DND-41 (cell line): ENCODE data around the gene ADRA1B.
A peak's percentile ranks its signal among the peaks of the same experiment; 100 is the strongest.

Experiments
- ATAC-seq: fragments of 200-7000 bp; cut with Tn5 transposase; 3 replicates; pipeline ENCODE4 v1.9.1; 2021; ENCODE audit warnings: low read depth; ENCODE audit not compliant: insufficient read depth
- DNase-seq: peaks from one replicate; pipeline ENCODE4 v3.0.0-alpha.2; 2020
- H2AFZ ChIP-seq: 2 replicates; pipeline ENCODE4 v1.6.0; 2012; ENCODE audit warnings: low read depth, low read length
- H3K27ac ChIP-seq: 2 replicates; pipeline ENCODE4 v1.5.1; 2012; ENCODE audit warnings: low read length, inconsistent platforms
- H3K27me3 ChIP-seq: fragments of 200-600 bp; sonication (generic); 2 replicates; pipeline ENCODE4 v1.6.0; 2012; ENCODE audit warnings: low read length, mild to moderate bottlenecking, inconsistent platforms; ENCODE audit not compliant: insufficient read depth, poor library complexity
- H3K36me3 ChIP-seq: 2 replicates; pipeline ENCODE4 v1.5.1; 2012; ENCODE audit warnings: low read length, inconsistent platforms; ENCODE audit not compliant: insufficient read depth
- H3K4me1 ChIP-seq: 2 replicates; pipeline ENCODE4 v1.5.1; 2012; ENCODE audit warnings: mild to moderate bottlenecking, low read length; ENCODE audit not compliant: insufficient read depth
- H3K4me2 ChIP-seq: 2 replicates; pipeline ENCODE4 v1.6.0; 2012; ENCODE audit warnings: mild to moderate bottlenecking, moderate library complexity, low read length, inconsistent platforms; ENCODE audit not compliant: insufficient read depth
- H3K4me3 ChIP-seq, 2 experiments: fragments of 200-600 bp in 1 of 2; shearing (Covaris generic) in 1 of 2; 2 replicates each; pipeline ENCODE4 v1.5.1; 2012 to 2016; ENCODE audit warnings: inconsistent platforms in 2 of 2, low read length in 2 of 2, mild to moderate bottlenecking in 2 of 2, low read depth in 1 of 2, moderate library complexity in 1 of 2
- H3K79me2 ChIP-seq: 2 replicates; pipeline ENCODE4 v1.6.0; 2012; ENCODE audit warnings: low read length, inconsistent platforms; ENCODE audit not compliant: insufficient read depth
- H3K9ac ChIP-seq: 2 replicates; pipeline ENCODE4 v1.6.0; 2012; ENCODE audit warnings: low read depth, mild to moderate bottlenecking, inconsistent platforms, low read length, moderate library complexity
- H3K9me3 ChIP-seq: 2 replicates; pipeline ENCODE4 v1.5.1; 2012; ENCODE audit warnings: low read length, moderate library complexity, mild to moderate bottlenecking, inconsistent platforms; ENCODE audit not compliant: insufficient read depth, severe bottlenecking
- H4K20me1 ChIP-seq: 2 replicates; pipeline ENCODE4 v1.6.0; 2012; ENCODE audit warnings: low read length; ENCODE audit not compliant: insufficient read depth
- CTCF ChIP-seq: IDR thresholded peaks from 2 replicates; pipeline ENCODE4 v1.5.1; 2012; ENCODE audit warnings: borderline replicate concordance, low read length, moderate library complexity, mild to moderate bottlenecking; ENCODE audit not compliant: poor library complexity, severe bottlenecking; ENCODE audit errors: extremely low read depth
- EZH2 ChIP-seq: IDR thresholded peaks from 3 replicates; pipeline ENCODE4 v1.6.1; 2012; ENCODE audit warnings: borderline replicate concordance, low read depth, mild to moderate bottlenecking, moderate library complexity, low read length, inconsistent platforms; ENCODE audit not compliant: severe bottlenecking

ADRA1B gene

GRCh38 chr5:159937580-159937979, 21.3 kb downstream of the ADRA1B start:
- Histone ChIP-seq H3K36me3 (no peaks in the 10 kb centered on the region), H3K9ac (no peak overlapping the region), H3K79me2 (no peaks in the 10 kb centered on the region), H3K9me3 (no peaks in the 10 kb centered on the region), H3K4me3 (no peak overlapping the region), H4K20me1 (no peaks in the 10 kb centered on the region), H2AFZ (no peak overlapping the region), H3K27ac (no peak overlapping the region), H3K4me1 (no peaks in the 10 kb centered on the region), H3K27me3 (peaks cover 5% of the 10 kb centered on the region), H3K4me2 (no peak overlapping the region)
- ATAC-seq (no peak), DNase-seq (no peak)
- TF ChIP-seq CTCF (no peak), EZH2 (no peak)

- H3K79me2 ChIP-seq = no peaks in the 10 kb centered on the region
- H3K4me1 ChIP-seq = no peaks in the 10 kb centered on the region
- no peak for DNase-seq
- peaks cover 5% of the 10 kb centered on the region for H3K27me3 ChIP-seq
- no peak overlapping the region for H3K9ac ChIP-seq
- ATAC-seq = no peak
- H3K36me3 ChIP-seq = no peaks in the 10 kb centered on the region
- H4K20me1 ChIP-seq = no peaks in the 10 kb centered on the region
- H3K4me3 ChIP-seq = no peak overlapping the region
- no peak overlapping the region for H3K4me2 ChIP-seq
- H3K9me3 ChIP-seq = no peaks in the 10 kb centered on the region
- H3K27ac ChIP-seq = no peak overlapping the region
- TF ChIP-seq CTCF (no peak), EZH2 (no peak)
- no peak overlapping the region for H2AFZ ChIP-seq
Measured at GRCh38 chr5:159943326-159943725, 27.0 kb downstream of the ADRA1B start.

GRCh38 chr5:159944056-159944600, 27.8 kb downstream of the ADRA1B start:
- Histone ChIP-seq H3K4me3 (no peak overlapping the region), H3K9me3 (no peaks in the 10 kb centered on the region), H3K36me3 (no peaks in the 10 kb centered on the region), H2AFZ (no peak overlapping the region), H3K4me1 (no peaks in the 10 kb centered on the region), H3K79me2 (no peaks in the 10 kb centered on the region), H3K9ac (no peak overlapping the region), H3K27ac (no peak overlapping the region), H3K4me2 (no peak overlapping the region), H3K27me3 (peaks cover 5% of the 10 kb centered on the region), H4K20me1 (no peaks in the 10 kb centered on the region)
- DNase-seq = no peak
- TF ChIP-seq EZH2 (no peak), CTCF (no peak)
- no peak for ATAC-seq

GRCh38 chr5:159945359-159945758, 29.1 kb downstream of the ADRA1B start:
- no peaks in the 10 kb centered on the region for H3K27me3 ChIP-seq
- no peak overlapping the region for H3K4me2 ChIP-seq
- no peaks in the 10 kb centered on the region for H3K79me2 ChIP-seq
- no peaks in the 10 kb centered on the region for H3K4me1 ChIP-seq
- H4K20me1 ChIP-seq = no peaks in the 10 kb centered on the region
- H2AFZ ChIP-seq = no peak overlapping the region
- TF ChIP-seq CTCF = no peak
- TF ChIP-seq EZH2 = no peak
- no peak overlapping the region for H3K9ac ChIP-seq
- no peak overlapping the region for H3K27ac ChIP-seq
- peak; percentile 65; the same call in 2 of the 3 replicates for ATAC-seq
- H3K9me3 ChIP-seq = no peaks in the 10 kb centered on the region
- no peaks in the 10 kb centered on the region for H3K36me3 ChIP-seq
- H3K4me3 ChIP-seq = no peak overlapping the region
- DNase-seq = no peak
